ENCODE data around the gene TRIM41.
"Not testable (repeated sequence)": the region's sequence is repeated elsewhere in the genome, so short reads cannot be mapped to it uniquely, and the experiment has no call there.

TRIM41 gene

GRCh38 chr5:181283841-181284755, 61.0 kb downstream of the TRIM41 start:
- not testable (repeated sequence) for DNase-seq (ENCODE audit: low read depth in 1 of 2, low spot score in 1 of 2)
